NCI-H446 treated with DMSO at 0.1 percent for 48 hours (cell line): ENCODE results near the gene ZCCHC18.
"Not testable (repeated sequence)": the region's sequence is repeated elsewhere in the genome, so short reads cannot be mapped to it uniquely, and the experiment has no call there.

Experiments used
- DNase-seq: peaks from one replicate; lab custom pipeline; 2025; lab: John Stamatoyannopoulos, UW

ZCCHC18 gene

DNA sequence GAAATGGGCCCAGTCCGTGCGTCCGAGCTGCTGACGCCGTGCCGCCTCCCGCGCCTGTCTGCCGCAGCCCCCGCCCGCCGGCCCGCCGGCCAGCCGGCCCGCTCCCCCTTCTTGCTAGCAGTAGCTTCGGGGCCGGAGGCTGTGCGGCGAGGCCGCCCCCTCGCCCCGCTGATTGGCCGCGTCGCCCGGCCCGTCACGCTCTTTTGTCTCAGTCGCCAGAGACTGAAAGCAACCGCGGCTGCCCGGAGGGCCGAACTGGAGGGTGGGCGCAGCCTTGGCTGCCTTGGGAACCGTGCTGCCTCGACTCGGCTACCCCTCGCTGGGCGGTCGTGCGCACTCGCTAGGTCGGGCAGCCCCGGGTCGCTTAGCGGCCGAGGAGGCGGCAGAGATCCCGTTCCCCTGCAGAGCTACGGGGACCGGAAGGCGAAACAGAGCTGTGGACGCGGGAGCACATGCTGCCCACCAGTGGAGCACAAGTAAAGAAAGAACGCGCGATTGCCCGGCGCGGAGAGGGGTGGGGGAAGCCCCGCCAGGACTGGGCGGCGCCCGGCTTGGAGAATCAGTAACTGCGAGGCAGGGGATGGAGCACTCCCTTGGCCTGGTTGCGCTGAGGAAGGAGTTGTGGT, at the start of gene ZCCHC18:
ZCCHC18 (plus strand) TSS at position 198 of the 626 bp plus-strand sequence. CDS start 1,589 bp downstream, outside the sequence.
- peak; percentile 47 for DNase-seq

DNA sequence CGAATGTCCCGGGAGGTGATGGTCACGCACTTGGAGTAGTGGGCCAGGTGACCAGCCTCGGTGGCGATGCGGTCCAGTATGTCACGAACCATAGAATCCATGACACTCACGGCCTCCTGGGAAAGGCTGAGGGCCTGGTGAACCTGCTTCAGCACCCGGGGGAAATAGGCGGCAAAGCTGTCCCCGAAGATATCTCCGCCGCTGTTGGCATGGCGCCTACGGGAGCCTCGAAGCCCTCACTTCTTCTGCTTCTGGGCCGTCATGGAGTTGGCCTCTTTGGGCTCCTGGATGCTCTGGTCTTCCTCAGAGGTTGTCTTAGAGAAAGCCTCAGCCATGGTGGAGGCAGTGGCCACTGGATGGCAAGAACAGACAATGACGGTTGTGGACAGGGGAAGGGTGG, 49.7 kb upstream of the ZCCHC18 start:
- DNase-seq, result not testable (repeated sequence)

DNA sequence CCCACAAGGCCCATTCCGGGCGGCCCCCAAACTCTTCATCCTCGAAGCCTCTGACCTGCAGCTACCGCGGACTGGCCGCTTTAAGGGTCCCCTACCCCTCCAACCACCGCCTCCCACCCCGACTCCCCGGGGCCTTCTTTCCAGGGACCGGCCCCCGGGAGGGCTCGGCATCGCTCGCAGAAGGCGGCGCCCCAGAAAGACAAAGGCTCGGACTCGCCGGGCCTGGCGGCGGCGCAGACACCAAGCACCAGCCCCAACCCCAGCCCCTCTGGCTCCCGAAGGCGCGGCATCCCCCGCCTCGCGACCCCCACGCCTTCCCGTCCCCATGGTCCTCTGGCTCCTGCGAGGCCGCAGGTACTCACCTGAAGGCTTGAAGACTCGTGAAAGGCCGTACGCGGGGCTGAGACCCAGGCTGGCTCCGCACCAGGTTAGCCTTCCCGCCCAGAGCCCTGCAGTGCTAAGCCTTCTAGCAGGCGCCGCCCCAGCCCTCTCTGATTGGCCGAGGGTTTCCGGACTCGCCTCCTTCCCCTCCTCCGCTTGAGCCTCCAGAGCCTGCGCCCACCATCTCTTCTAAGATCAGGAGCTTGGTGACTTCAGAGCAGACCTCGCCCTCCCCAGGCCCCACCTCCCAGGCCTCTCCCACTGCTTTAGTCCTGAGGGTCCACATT, 36.4 kb upstream of the ZCCHC18 start, which contains the start of gene TMSB15C:
TMSB15C (minus strand) TSS at position 459 of the 668 bp plus-strand sequence.
- DNase-seq, result not testable (repeated sequence)

DNA sequence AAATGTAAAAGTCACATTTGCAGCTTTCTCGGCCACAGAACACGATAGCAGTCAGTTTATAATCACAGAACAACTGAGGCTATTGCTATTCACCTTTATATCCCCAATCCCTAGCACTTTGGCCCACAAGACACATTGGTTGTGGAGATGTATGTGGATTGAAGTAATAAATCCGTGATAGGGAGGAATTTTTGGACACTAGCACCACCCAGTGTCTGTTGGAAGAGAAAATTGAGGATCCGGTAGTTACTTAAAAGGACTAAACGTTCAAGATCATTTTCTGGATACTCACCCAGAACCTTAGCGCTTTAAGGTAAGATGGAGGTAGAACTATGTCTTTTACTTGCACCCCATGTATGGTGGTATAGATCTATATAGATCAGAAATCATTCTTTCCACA, 34.5 kb upstream of the ZCCHC18 start:
- DNase-seq, result not testable (repeated sequence)

DNA sequence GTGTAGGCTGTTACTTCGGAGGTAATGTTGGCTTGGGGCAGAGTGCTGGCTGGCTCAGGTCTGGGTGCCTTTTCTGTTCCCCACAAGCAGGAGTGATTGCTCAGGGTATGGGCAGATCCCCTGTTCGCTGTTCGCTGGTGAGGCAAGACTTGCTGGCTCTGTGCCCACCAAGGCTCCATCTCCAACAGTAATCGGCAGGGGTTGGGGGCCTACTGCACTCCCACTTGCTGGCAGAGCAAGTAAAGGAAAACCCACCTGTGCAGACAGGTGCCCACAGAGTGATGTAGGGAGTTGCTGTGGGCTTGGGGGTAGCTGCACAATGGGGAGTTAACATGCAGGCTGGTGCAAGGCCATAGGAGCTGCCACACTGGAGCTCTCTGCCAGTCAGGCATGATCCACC, 28.3 kb upstream of the ZCCHC18 start:
- no peak for DNase-seq

DNA sequence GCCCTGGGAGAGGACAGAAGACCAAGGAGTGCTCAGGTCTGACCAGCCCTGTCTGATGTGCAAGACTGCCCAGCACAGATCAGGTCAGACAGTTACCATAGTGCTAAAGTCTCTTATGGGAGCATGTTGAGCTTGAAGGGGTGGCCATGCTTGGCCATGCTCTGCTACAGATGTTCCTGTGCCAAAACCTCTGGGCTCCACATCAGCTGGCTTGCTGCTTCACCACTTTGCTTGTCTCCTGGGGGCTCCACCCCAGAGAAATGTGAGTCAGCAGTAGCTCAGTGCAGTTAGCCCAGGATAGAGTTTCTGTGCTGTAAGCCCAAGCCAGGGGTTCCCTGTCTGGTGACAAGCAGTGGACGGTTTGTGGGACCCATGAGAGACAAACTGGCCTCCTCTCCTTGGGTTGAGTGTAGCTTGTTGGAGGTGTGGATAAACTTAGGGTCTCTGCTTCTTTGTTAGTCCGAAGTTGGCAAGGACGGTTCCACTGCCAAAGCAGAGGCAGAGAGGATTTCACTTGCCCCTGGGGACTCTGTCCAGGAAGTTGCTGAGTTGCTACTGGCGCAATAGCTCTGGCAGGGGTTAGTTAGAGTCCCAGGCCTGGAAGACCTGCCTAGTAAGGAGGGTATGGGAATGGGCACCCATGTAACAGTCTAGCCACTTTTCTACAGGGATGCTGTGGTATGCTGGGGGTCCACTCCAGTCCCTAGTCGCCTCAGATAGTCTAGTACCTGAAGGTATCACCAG, 27.6 kb upstream of the ZCCHC18 start:
- no peak for DNase-seq

DNA sequence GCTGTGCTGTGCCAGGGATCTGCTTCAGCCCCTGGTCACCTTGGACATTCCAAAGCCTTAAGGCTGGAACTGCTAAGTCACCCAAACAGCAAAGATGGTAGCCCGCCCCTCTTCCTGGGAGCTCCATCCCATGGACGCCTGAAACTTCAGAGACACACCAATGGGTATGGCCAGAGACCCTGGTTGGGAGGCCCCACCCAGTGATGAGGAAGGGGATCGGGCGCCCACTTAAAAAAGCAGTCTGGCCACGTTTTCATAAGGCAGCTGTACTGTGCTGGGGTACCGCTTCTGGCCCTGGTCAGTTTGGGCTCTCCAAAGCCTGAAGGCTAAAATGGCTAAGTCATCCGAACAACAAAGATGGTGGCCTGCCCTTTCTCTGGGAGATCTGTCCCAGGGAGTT, 26.8 kb upstream of the ZCCHC18 start:
- no peak for DNase-seq

DNA sequence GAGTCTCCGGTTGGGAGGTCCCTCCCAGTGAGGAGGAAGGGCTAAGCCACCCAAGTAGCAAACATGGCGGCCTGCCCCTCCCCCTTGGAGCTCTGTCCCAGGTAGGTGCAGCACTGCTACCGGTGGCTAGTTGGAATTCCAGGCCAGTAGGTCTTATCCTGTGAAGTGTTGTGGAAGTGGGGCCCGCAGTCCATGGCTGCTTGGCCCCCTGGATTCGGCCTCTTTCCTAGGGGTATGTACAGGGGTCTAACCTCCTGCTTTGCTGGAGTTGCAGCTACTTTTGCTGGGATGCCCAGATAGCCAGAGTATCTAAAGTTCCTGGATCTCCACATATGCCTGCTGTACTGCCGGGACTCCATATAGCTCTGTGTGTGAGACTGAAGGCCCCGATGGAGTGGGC, 26.4 kb upstream of the ZCCHC18 start:
- DNase-seq, result no peak

DNA sequence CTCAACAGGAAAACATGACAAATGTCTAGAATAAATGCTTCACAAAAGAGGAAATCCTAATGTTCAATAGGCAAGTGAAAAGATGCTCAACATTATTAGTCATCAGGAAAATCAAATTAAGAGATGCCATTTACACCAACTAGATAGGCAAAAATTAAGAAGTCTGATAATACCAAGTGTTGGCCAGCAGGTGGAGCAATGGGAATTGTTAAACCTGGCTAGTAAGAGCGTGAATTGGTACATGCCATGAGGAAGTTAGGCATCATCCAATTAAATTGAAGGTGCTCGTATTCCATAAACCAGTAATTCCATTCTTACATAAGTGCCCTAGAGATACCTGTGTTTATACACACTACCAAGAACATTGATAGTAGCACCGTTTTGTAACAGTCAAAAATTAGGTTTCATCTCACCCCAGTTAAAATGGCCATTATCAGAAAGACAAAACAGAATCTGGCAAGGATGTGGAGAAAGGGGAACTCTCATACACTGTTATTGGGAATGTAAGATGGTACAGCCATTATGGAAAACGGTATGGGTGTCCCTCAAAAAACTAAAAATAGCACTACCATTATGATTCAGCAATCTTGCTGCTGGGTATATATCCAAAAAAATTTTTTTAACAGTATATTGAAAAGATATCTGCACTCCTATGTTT, 14.0 kb upstream of the ZCCHC18 start:
- peak; percentile 6 for DNase-seq

DNA sequence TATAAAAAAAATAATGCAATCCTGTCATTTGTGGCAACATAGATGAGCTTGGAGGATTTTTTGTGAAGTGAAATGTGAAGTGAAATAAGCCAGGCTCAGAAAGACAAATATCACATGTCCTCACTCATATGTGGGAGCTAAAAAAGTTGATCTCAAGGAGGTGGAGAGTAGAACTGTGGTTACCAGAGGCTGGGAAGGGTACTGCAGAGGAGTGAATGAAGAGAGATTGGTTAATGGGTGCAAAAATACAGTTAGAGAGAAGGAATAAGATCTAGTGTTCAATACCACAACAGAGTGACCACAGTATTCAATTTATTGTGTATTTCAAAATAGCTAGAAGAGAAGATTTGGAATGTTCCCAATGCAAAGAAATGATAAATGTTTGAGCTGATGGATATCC, 13.4 kb upstream of the ZCCHC18 start:
- no peak for DNase-seq

DNA sequence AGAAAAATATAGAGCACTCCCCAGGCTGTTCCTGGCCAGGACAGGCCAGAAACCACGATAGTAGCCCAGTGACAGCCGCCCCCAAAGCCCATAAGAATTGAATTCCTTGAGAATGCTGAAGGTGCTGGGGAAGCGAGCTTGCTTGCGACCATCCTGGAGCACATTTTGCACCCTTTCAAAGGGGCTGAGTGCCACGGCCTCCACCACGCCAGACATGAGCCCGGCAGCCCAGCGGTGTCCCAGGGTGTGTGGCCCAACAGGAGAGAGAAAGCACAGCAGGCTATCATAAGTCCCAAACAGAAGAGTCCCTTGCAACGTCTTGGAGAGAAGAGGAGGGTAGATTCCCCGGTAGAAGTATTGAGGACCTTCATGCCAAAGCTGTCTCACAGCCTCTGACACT, 7.6 kb upstream of the ZCCHC18 start:
- DNase-seq, result no peak

DNA sequence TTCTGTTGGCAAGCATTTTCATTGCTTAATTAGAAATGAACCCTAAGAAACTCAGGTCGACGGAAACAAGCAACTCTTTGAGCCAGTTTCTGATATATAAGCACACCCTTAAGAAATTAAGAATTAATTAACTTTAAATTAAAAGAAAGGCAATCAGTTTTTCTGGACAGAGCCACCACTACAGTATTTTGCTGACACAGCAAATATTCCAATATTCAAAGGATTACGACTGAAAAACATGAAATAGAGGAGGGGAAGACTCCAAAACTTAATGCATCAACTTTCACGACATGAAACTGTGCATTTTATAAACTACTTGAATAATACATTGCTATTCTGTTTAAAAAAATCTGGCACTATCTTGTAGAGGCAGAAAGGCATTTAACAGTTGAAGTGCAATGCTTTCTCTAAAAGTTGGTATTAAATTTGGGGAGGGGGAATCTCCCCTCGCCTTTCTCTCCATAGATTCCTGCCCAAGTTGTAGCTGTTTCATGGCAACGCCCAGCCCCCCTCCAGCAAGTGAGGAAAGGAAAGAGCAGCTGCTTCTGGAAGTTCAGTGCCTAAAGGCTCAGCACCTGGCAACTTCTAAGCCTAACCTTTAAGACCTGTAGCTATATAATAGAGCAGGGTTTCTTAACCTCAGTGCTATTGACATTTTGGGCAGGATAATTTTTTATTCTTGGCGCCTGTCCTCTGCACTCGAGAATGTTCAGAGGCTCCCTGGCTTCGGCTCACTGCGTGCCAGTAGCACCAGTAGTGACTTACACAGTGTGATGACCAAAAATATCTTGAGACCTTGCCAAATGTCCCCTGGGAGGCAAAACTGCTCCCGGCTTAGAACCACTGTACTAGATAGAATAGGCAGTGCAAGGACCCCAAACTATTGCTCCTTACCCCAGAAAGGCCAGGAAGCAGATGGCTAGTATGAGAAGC, 6.7 kb upstream of the ZCCHC18 start:
- no peak for DNase-seq

DNA sequence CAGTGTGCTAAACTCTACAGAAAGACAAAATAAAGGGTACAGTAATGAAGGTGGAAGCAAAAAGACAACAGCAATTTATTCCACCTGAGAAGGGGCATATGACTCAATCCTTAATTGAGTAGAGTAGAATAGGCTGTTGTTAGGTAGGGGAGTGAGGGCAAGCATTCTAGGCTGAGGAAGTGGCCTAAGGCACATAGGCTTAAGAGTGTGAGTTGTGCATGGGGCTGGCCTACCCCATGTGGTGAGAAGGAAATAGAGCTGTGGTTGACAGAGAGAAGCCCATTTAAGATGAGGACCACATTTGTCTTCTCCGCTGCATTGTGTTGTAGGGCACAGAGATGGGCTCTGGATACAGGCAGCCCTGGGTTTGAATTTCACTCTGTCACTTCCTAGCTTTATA, 3.4 kb upstream of the ZCCHC18 start:
- no peak for DNase-seq

DNA sequence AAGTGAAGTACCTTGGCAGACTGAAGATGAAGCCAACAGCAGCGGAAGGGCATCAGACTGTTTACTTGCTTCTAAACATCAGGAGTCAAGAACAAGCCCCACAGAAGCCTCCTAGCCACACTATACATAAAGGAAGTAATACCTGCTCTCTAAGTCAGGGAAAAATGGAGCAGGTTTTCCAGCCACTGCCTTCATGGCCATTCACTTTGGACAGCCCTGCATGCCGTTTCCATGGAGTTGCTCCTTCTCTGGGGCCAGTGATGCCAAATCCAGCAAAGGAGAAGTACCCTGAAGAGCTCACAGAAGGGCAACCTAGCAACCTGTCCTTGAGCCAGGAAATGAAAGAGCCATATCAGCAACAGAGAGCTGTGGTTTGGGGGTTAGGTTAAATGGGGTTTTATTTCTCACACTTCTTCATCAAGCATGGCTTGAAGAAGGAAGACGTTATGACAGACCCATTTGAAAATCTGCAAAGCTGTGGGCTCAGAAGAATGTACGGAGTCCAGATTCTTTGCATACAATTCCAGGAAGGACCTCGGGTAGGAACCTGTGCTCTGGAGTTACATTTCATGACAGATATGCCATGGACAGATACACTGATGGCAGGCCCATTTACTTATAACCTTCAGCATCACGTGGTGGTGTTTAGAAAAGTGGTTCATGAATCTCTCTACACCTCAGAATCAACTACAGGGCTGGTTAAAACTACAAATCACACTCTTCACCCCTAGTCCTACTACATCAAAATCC, 1.7 kb upstream of the ZCCHC18 start:
- not testable (repeated sequence) for DNase-seq

DNA sequence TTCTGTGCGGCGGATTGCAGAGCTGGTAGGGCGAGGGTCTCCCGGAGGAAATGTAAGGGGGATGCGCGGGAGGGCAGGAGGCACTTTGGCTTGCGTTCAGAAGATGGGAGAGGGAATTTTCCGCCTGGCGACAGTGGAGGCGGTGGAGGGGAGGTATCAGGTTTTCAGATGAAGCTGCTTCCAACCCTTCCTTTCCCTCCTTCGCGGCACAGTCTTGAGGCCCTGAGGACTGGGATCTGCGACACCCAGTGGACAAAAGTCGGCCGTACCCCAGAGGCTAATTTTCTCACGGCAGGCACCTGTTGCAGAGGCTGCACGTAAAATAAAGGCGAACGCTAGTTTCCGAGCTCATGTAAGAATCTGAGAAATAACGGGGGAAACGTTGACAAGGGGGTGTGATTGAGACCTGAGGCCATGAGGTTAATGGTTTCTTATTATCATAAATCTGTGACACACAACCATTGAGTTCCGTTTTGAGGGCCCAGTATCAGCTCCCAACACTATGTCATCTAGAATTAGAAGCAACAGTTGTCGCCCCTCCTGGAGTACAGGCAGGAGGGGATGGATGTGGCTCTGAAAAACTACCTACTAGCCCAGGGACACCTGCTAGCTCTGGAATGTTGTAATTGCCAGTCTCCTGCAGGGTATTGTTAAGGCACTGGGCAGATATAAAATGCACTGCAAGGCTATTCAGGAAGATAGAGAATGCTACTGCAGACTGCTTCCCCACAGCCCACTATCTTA, 1.1 kb downstream of the ZCCHC18 start:
- peak; percentile 28 for DNase-seq

DNA sequence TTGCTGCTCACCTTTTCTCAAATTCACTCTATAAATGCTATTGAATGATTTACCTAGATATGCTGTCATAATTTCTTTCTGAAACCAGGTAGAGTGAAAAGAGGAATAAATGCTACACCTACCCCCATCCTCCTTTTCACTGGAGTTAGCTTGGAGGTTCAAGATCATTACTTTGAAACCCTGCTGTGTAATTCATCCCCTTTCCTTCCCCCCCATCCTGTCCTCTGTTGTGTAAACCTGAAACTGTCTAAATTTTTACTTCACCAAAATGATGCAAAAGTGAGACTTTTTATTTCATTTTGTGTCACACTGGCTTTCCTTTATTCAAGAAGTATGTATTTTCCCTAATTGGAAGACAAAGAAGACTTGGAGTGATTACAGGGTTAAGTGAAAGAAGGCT, 5.4 kb downstream of the ZCCHC18 start:
- DNase-seq, result no peak

DNA sequence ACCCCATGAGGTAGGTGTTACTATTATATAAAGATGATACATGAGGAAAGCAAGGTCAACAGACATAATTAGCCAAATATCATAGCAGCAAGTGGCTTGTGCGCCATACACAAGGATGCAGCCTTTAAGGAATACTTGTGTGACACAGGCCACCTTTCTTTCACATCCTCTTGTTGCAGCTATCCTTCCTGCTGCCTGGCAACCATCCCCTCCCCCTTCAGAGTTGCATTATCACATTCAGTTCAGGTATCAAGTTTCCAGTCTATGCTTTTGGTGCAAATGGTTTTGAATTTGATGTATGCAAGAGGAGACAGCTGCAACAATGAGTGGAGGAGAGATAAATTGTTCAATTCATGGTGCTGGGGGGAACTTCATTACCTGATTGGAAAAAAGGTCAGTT, 6.4 kb downstream of the ZCCHC18 start:
- no peak for DNase-seq

DNA sequence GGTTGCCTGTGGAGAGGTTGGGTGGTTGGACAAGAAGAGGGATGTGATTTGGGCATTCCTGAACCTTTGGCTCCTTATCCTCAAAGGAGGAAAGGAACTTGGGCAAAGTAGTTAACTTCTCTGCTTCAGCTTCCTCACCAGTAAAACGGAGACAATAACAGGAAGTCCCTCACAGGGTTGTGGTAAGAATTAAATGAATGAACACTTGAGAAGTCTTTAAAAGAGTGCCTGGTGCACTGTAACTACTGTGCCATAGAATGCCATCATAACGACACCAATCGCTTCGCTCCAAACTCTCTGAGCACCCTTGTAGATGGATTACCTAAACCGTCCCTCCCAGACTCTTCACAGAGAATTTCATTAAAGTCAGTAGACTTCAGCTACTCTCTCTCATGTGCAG, 10.5 kb downstream of the ZCCHC18 start:
- DNase-seq, result no peak

DNA sequence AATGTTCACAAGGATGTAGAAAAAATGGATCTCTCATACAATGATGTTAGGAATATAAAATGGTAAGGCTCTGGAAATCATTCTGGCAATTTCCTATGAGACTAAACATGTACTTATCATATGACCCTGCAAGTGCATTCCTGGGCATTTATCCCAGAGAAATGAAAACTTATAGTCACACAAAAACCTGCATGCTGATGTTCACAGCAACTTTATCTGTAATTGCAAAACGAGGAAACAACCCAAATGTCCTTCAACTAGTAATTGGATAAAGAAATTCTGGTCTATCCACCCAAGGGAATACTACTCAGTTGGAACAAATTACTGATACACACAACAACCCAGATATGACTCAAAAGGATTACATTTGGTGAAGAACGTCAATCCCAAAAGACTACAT, 14.5 kb downstream of the ZCCHC18 start:
- no peak for DNase-seq

DNA sequence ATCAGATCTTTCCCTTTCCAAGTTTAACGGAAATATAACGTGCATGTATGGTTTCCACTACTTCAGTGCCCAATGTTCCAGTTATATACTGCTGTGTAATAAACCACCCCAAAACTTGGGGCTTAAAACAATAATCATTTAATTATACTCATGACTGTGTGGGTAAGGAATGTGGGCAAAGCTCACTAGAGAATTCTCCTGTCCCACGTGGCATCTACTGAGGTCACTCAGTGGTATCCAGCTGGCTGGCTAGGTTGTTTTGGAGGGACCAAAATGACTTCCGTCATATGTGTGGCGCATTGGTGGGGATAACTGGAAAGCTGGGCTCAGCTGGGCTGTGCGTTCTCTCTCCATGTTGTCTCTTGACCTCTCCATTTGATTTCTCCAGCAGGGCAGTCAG, 18.5 kb downstream of the ZCCHC18 start:
- no peak for DNase-seq
